Measurements from ENCODE around the gene TTC1.
"Not testable (repeated sequence)": the region's sequence is repeated elsewhere in the genome, so short reads cannot be mapped to it uniquely, and the experiment has no call there.

The TTC1 gene, protein sequence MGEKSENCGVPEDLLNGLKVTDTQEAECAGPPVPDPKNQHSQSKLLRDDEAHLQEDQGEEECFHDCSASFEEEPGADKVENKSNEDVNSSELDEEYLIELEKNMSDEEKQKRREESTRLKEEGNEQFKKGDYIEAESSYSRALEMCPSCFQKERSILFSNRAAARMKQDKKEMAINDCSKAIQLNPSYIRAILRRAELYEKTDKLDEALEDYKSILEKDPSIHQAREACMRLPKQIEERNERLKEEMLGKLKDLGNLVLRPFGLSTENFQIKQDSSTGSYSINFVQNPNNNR

GRCh38 chr5:160008877-160009590, at the start of gene TTC1:
Gene TTC1 (plus strand): TSS chr5:160009139. CDS start chr5:160010529, 1,390 bp downstream.
- DNase-seq = peak; percentile 94

GRCh38 chr5:159961176-159962160, 47.5 kb upstream of the TTC1 start:
- DNase-seq = no peak

DNA sequence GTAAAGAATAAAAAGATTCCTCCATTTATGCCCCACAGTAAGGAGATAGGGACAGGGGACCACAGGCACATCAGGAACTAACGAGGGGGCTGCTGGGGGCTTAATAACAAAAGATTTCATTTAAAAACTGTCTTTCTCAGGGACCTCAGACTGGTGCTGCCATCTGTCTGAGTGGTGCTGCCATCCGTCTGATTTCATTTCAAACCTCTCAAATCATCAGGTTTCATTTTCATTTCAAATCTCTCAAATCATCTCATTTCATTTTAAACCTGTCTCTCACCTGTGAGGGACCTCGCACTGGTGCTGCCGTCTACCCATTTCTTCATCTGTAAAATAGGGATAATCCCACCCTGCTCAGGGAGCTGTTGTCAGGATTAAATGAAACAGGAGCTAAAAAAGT, 46.7 kb upstream of the TTC1 start:
- no peak for DNase-seq

DNA sequence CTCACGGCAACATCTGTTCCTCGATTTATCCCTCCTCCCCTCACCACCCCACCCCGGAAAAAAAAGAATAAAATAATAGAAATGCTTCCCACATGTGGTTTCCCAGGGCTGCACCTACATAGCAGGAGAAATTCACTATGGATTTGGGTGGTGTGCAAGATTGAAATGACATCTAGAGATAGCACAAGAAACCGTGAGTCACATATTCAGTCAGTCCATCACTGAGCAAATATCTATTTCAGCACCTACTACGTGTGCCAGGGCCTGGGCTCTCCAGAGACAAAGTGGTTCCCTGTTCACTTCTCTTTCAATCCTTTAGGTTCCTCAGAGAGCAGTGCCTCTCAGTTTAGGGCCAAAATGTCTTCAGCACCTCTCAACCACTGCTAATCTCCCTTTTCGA, 45.0 kb upstream of the TTC1 start:
- DNase-seq = no peak

DNA sequence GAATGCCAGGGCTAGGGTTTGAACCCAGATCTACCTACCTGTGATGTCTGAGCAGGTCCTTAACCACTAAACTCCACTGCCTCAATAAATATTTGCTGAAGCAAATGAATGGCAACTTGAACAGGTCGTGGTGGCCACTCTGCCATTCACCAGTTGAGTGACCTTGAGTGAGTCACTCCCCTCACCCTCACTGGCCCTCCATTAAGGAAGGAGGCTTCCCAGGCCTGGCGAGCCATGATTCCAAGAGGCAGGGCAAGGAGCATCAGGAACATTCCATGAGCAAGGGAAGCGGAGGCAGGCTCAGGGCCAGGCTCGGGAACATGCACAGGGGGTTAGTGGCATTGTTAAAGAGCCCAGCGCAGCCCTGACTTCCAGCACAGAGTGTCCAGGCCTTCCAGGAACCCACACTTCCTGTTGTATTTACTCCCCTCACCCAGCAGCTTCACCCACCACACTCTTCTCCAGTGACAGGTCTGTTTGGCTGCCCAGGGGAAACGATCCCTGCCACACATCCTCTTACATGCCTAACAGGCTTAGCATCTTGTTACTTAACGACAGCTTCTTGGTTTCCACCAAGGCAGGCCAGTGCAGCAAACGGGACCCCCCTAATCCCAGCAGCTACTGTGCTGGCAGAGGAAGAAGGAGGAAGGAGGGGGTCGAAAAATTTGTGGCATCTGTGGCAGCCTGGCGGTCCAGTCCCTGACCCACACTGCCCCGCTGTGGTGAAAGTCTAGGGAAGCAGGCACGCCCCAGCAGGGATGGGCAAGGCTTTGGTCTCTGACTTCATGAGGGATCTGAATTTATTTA, 43.7 kb upstream of the TTC1 start:
- DNase-seq = no peak

DNA sequence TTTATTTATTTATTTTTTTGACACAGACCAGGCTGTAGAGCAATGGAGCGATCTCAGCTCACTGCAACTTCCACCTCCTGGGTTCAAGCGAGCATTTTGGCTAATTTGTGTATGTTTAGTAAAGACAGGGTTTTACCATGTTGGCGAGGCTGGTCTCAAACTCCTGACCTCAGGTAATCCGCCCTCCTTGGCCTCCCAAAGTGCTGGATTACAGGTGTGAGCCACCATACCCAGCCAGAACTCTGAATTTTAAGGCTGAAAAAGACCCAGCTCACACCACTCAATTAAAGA, 43.2 kb upstream of the TTC1 start:
- not testable (repeated sequence) for DNase-seq

- DNase-seq = no peak
Measured at GRCh38 chr5:159969966-159970365, 39.0 kb upstream of the TTC1 start.

GRCh38 chr5:159971038-159971437, 37.9 kb upstream of the TTC1 start:
- no peak for DNase-seq

GRCh38 chr5:159971514-159971913, 37.4 kb upstream of the TTC1 start:
- DNase-seq = no peak

DNA sequence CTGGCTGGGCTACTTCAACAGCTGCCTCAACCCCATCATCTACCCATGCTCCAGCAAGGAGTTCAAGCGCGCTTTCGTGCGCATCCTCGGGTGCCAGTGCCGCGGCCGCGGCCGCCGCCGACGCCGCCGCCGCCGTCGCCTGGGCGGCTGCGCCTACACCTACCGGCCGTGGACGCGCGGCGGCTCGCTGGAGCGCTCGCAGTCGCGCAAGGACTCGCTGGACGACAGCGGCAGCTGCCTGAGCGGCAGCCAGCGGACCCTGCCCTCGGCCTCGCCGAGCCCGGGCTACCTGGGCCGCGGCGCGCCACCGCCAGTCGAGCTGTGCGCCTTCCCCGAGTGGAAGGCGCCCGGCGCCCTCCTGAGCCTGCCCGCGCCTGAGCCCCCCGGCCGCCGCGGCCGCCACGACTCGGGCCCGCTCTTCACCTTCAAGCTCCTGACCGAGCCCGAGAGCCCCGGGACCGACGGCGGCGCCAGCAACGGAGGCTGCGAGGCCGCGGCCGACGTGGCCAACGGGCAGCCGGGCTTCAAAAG, 36.9 kb upstream of the TTC1 start:
- DNase-seq = no peak

DNA sequence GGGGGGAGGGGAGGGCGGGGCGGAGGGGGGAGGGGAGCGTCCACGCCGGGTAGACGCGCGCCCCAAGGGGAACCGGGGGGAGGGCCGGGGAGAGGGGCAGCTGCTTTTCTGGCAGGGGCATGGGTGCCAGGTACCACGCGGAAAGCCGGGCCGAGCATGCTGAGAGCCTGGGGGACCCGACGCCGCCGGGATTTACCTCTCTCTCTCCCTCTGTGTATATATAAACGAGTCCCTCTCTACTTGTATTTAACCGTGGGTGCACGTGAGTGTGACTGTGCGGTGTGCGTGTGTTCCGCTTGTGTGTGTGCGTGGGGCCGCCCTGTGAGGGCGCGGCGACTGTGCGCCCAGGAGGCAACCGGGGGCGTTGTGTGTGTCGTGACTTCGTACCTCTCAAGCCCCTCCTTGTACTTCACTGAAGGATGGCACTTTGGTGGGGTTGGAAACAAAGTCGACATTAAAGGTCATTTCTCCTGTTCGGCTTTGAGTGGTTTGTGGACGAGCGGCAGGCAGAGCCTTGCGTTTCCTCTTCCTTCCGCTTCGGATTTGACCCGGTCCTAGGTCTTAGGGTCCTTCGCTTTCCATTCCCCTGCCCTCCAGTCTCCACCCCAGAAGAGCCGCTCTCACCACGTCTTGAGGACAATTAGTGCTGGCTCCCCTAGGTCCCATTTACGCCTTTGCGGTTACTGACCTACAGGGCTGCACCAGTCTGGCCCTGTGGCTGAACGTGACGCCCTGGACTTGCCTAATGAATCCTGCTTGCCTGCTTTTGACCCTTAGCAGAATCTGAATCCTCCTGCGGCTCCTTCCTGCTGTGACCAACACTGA, 36.2 kb upstream of the TTC1 start:
- no peak for DNase-seq

DNA sequence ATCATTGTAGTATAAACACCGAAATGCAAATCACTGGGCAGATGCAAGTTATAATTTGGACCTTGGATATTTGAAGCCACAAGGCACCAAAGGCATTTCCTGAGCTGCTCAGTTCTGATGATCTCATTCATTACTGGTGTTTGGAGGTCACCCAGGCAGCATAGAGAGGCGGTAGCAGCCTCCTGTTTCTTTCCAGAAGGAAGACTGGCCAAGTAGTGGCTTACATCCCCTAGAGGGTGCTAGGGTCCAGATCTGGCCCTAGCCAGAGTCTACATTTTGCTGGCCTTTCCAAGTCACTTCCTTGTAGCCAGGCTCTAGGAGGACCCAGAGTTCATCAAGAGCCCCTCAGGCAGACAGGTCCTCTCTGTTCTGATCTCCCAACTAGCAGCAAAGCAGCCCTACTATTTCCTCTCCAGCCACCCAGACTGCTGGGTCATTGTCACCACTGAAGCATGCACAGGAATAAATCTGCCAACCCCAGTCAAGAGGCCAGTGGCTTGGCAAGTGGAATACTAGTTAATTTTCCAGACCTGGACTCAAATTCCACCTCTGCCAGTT, 33.4 kb upstream of the TTC1 start:
- DNase-seq = no peak

GRCh38 chr5:159976921-159977320, 32.0 kb upstream of the TTC1 start:
- no peak for DNase-seq

DNA sequence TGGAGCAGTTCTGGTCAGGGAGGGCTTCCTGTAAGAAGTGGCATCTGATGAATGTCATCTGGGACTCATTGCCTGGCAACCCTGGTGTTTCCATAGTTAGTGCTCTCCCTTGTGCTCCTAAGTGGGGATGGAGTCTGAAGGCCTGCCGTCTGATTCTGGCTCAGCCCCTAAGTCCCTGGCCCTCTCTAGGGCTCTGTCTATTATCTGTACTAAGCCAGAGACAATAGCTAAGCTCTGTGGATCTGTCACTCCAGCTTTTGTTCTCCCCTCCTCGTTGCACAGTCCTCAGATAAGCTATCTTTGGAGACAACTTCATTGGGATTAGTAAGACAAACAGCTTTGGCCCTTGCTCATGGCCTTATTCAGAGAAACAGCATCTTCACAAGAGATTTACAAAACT, 30.6 kb upstream of the TTC1 start:
- DNase-seq = no peak

DNA sequence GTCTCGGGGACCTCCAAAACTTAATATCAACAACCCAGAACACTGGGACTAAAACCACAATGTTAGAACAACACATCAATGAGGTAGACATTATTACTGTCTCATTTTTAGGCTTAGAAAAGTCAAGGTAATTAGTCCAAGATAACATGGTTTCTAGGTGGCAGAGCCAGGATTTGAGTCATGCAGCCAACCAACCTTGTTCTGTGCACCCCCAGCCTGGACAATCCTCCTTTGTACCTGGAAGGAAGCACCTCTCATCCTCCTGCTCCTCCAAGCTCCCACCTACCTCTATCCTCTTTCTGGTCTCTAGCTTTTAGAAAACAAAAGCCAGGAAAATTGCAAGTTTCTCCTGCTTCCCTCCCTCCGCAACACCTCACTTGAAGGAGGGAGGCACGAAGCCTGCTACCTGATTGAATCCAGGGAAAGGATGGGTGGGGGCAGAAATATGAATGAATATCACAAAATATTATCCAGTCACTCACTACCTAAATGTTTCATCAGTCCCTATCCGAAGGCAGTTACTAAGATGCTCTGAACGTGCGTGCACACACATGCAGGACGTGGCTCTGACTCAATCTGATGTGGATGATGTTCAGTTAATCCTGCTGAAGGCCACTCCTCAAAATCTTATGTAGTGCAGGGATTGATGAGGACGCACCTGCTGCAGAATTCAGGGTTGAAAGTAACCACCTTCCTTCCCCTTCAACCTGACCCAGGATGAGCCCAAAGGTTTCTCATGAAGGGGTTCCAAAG, 26.3 kb upstream of the TTC1 start:
- no peak for DNase-seq

DNA sequence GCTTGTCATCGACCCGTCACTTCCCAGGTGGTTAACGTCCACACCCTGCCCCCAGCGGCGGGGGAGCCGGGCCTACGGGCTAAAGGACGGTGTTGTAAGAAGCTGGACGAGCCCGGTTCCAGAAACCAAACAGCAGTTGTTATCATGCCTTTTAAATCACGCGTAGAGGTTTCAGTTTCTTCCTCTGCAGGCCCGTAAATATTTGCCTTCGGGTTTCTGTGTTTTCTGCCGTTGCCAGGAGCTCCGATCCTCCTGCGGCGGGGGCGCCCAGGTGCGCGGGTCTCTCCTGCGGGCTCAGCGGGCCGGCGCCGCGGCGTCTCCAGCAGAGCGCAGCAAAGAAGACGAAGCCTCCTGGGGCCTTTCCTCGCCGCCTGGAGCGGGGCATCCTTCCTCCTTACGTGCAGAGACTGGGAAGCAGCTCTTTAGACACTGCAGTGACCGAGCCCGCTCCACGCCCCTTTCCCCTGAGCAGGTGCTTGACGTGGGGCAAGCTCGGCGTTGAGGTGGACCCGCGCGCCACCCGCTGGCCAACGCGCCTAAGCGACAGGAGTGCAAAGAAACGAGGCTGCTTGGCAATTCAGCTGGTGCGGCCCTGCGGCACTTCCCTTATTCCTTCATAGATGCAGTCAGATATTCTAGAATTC, 21.8 kb upstream of the TTC1 start:
- DNase-seq = peak; percentile 71

DNA sequence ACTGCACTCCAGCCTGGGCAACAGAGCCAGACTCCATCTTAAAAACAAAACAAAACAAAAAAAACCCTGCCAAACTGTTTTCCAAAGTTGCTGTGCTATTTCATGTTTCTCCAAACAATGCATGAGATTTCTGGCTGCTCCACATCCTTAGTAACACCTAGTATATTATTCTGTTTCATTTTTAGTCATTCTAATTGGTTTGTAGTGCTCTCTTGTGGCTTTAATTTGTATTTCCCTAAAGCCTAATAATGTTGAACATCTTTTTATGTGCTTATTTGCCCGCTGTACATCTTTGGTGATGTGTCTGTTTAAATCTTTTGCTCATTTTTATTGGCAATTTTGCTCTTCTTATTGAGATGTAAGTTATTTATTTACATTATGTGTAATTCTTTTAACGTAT, 18.4 kb upstream of the TTC1 start:
- no peak for DNase-seq

DNA sequence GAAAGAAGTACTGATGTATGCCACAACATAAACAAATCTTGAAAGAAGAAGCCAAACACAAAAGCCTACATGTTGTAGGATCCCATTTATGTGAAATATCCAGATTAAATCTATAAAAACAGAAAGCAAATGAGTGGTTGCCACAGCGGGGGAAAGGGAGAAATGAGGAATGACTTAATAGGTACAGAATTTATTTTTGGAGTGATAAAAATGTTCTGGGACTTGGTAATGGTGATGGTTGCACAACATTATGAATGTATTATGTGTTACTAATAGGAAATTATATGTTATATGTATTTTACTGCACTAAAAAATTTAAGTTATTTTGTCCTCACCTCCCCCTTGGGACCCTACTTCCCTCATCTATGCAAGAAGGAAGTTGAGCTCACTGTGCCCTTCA, 16.4 kb upstream of the TTC1 start:
- no peak for DNase-seq

- DNase-seq = no peak
Measured at GRCh38 chr5:159993194-159993593, 15.7 kb upstream of the TTC1 start.

DNA sequence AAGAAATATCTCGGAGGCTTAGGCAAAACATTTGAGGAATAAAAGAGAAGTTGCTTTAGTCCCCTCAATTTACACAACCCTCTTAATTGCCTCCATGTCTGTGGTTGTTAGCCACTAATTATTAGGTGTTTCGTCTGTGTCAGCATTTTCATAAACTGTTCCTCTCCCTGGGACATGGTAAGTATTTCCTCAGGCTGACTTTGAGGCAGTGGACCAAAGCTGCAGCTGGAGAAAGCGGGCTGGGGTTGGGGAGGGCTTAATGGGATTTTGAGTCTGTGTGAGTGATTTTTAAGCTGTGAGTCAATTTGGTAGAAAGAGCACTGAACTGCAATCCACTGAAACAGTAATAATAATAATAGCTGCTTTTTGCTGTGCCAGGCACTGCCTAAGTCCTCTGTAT, 13.0 kb upstream of the TTC1 start:
- DNase-seq = no peak
